GM19372 (cell line): ENCODE measurements around the gene ZFPM1.

Experiments used
- ATAC-seq: cut with Tn5 transposase; IDR thresholded peaks from one replicate; pipeline ENCODE4 v1.9.1; 2021; ENCODE audit warnings: mild to moderate bottlenecking, low read depth, moderate library complexity; ENCODE audit not compliant: unreplicated experiment

Gene ZFPM1

DNA sequence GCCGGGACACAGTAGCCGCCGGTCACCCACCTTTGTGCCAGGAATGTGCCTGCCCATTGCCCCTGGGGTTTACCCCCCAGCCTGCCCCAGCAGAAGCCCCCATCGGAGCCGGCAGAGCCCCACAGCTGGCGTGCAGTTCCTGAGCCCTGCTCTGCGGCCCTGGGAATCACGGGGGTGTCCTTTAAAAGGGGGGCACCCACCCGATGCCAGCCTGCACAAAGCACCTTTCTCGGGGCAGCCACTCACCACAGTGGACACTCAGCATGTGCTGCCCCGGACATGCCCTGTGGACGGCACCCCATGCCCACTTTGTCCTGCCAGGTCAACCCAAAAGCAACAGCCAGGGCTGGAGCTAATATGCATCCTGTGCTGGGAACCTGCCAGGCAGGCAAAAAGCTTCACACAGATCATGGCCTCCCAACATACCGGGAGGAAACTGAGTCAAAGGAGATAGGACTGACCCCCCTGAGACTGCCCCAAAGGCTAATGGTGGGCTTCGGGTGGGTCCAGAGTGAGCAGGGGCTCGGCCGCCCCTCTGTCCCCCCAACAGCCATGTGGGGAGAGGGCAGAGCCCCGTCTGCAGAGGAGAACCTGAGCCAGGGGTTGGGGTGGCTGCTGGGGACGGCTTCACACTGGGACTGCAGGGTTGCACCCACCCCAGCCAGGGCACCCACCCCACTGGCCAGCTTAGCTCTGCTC, 71.3 kb downstream of the ZFPM1 start:
- ATAC-seq = no peak

DNA sequence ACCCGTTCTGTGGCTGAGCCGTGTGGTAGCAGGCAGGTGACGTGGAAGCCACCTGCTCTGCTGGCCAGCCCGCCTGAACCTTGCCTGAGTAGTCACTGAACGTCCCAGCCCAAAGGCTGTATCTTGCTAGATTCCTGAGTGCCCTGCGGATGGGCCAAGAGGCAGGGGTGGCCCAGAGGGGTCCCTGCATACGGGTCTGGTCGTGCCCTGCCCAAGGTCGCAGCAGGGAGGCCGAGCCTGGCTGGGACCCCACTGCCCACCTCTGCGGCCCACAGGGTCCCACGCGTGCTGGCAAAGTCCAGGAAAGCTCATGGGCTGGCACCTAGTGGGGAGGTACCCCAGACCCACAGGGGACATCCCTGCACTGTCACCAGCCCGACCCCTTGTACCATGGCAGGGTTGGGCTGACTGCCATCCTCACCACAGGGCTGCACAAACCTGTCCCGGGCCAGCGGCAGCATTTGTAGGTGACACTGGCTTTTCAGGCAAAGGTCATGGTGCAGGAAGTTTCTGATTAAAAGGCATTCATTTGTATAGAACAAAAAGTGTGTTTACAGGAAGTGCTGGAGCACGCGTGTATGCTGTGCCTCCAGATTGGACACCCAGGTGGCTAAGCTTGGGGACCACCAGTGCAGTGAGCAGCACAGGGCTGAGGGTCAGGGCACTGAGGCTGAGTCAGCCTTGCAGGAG, 72.0 kb downstream of the ZFPM1 start:
- no peak for ATAC-seq

DNA sequence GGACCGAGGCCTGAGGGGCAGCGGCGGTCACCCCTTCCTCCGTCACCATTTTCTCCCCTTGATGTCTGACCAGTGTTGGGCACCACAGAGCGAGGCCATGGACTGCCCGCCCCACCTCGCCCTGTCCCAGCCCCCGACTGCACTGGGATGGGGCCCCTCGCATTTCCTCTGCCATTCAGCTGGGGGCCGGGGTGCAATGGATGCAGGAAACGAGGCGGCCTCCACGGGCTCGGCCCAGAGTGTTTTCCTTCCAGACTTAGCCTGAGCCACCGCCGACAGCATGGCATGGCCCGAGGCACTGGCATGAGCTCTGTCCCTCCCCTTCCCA, 72.5 kb downstream of the ZFPM1 start:
- no peak for ATAC-seq

DNA sequence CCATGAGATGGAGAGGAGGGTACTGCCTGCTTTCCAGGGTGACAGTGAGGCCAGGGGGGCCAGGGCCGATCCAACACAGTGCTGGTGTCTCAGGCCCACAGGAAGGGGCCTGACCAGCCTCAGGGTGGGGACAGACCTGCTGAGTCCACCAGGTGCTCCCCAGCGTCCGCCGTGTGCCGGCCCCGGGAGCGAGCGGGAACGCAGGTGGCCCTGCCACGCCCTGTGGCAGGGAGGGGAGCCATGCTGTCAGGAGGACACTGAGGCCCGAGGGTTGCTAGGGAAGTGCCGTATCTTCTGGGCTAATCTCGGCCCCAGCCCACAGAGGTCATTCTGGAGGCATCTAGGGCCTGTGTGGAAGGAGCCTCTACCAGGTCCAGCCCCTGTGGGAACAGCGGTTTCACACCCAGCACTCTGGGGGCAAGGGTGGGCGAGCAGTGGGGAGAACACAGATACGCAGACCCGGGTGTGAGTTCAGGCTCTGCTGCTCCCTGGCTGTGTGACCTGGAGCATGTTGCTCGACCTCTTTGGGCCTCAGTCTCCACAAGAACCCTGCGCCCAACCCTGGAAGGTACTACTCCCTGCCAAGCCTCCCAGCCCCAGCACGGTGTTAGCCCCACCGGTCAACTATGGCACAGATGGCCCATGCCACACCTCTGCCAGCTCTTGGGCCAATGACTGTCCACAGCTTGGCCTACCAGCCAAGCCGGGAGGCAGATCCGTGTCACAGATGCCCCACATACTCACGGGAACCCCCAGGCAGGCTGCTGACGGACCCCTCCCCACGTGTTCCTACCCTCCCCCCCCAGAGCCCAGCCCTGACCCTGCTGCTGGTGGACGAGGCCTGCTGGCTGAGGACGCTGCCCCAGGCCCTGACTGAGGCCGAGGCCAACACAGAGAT, 73.2 kb downstream of the ZFPM1 start:
- no peak for ATAC-seq

DNA sequence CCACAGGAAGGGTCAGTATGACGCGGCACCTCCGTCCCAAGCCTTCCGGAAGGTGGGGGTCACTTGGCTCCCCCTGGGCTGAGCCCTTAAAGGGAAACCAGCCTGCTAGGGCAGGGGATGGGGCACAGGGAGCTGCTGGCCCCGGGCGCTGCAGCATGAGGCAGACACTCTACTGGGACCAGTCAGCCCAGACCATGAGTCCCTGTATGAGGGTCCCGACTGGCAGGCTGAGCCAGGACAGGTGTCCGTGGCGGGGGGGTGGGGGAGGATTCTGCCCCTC, 73.8 kb downstream of the ZFPM1 start:
- no peak for ATAC-seq

DNA sequence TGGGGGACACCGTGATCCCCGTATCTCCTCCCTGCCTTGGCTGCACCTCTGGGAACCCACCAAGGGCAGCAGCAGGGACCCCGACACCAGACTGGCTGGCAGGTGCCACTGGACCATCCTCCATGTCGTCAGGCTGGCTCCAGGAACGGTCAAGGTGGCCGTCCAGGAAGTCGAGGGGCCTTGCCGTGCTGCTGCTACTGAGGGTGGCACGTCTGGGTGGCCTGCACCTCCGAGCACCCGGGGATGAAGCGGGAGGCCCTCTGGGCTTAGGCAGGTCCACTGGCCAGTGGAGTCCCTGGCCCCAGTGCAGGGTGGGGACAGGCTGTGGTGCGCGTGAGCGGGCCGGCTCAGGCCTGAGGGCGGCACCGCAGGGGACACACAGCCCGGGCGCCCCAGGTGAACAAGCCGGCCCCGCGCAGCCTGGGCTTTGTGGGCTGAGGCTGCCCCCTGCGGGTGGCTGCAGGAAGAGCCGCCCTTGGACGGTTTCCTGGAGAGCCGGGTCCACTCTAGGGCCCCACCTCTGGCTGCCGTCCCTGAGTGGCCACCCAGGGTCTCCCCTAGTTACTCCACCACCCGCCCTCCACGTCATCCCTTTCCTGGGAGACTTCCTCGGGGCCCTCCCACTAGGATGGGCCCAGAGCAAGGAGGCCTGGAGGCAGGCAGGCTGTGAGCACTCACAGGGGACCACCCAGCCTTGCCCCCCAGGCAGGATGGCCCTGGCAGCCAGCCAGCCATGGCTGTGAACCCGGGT, 74.3 kb downstream of the ZFPM1 start:
- no peak for ATAC-seq

DNA sequence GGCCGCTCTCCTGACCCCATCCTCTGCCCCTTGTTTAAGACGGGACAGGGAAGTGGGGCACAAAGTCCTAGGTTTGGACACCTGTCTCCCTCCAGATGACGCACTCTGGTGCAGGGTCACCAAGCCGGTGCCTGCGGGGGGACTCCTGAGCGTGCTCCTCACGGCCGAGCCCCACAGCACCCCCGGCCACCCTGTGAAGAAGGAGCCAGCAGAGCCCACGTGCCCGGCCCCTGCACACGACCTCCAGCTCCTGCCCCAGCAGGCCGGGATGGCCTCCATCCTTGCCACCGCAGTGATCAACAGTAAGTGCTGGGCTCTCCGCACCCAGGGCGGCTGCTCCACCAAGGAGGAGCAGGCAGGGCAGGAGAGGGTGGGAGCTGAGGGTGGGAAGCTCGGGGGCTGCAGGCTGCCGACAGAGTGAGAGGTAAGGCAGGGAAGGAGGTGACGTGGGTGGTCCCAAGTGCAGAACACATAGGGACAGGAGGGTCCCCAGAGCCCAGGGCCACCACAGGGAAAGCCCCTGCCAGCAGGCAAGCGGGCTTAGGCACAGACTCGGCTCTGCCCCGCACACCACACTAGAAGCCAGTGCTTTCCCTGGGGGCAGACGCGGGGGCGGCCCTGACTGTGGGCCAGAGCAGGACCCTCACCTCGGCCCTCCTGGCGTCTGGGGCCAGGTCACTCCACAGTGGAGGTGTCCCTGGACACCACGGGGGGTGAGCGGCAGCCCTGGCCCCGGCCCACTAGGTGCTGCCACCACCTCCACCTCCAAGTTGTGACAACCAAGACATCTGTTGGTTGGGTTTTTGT, 75.1 kb downstream of the ZFPM1 start:
- ATAC-seq = no peak

DNA sequence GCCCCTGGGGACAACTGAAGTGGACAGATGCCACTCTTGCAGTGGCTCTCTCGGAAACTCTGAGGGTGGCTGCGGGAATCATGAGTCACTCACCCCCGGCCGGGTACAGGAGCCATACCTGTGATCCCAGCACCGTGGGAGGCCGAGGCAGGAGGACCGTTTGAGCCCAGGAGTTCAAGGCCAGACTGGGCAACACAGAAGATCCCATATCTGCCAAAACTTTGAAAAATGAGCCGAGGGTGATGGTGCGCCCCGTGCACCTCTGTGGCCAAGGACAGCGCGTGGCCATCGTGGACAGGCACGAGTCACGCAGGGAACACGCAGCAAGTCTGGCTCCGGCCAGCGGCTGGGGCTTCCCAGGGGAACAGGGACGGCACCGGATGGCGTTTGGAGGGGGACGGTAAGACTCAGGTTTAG, 75.8 kb downstream of the ZFPM1 start:
- ATAC-seq = no peak

DNA sequence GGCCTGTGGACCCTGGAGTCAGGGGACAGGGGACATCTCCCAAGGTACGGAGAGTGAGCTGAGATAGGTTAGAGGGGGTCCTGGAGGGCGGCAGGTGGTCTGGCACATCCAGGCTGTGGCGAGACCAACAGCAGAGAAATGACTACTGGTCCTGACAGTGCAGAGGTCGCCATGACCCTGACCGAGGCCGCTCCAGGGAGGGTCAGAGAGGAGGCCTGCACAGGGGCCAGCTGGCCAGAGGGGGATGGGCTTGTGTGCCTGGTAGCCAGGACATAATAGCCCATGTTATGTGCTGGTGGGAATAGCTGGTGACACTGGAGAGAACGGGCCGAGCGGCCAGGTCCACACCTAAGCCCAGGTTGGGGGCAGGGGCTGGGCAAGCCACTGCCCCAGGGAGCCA, 76.5 kb downstream of the ZFPM1 start:
- ATAC-seq = no peak

DNA sequence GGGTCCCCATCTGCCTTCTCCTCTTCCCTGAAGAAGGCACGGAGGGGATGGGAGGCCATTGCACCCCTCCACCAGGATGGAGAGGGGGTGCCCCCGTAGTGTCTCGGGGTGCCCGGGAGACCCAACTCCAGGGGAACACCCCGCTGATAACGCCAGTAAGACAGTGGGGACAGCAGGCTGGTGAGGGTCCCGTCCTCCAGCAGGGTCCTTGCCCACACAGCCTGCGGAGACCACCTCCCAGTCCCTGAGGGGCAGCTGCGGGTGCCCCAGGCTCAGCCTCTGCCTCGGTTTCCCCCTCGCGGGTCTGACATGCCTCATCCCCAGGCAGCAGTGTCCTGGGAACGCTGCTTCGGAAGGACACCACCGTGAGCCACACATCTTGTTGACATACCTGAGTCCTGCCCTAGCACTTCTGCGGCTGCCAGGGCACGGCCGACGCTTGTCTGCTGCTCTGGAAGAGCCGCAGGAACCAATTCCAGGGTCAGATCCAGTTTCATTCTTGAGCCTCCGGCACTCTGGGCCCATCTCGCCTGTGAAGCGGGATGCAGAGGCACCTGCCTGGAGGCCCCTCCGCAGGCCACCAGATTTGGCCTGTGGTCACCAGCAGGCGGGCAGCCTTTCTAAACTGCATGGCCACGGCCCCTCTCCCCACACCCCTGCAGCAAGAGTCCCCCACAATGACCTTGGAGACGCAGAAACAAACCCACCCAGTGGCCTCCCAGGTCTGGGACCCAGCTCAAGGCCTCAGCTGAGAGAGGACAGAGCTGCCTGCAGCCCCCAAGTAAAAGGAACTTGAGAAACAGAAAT, 77.2 kb downstream of the ZFPM1 start:
- ATAC-seq = no peak

DNA sequence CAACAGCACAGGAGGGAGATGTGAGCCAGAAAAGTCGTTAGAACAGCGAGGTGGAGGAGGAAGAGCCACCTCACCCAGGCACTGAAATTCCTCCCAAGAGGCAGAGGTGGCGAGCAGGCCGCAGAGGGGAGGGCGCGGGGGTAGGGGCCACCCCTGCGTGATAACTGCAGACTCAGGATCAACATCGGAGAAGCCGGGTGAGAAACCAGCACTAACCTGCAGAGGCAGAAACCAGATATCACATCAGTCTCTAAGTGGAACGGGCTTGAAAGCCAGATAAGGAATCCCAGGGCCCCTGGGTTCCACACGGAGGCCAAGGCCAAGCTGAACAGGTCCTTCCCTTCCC, 77.8 kb downstream of the ZFPM1 start:
- ATAC-seq = no peak

DNA sequence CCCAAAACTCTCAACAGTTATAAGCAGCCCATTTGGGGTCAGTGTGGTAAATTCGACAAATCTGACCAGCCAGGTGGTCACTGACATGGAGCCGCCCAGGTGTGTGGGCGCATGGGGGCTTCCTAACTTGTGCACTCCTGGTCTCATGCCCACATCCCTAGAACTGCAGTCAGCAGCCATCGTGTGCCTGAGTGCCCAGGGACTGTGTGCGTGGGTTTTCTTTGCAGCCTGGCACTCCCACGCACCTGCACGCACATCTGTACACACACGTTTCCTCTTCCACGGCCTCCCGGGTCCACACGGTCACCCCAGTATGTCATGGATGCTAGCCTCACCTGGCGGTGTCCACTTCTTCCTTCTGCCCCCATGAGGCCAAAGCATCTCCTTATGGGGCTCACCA, 78.3 kb downstream of the ZFPM1 start:
- ATAC-seq = no peak

DNA sequence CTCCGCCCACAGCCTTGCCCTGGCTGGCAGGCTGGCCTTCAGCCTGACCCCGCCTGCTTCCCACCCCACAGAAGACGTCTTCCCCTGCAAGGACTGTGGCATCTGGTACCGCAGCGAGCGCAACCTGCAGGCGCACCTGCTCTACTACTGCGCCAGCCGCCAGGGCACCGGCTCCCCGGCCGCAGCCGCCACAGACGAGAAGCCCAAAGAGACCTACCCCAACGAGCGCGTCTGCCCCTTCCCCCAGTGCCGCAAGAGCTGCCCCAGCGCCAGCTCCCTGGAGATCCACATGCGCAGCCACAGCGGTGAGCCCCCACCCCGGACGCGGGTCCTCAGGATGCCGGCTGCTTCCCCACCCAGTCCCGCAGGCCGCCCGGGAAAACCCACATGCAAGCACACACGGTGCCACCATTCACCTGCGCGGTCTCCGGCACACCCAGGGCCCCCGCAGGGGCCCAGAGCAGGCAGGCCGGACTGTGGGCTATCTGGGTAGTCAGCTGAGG, 78.9 kb downstream of the ZFPM1 start:
- no peak for ATAC-seq

DNA sequence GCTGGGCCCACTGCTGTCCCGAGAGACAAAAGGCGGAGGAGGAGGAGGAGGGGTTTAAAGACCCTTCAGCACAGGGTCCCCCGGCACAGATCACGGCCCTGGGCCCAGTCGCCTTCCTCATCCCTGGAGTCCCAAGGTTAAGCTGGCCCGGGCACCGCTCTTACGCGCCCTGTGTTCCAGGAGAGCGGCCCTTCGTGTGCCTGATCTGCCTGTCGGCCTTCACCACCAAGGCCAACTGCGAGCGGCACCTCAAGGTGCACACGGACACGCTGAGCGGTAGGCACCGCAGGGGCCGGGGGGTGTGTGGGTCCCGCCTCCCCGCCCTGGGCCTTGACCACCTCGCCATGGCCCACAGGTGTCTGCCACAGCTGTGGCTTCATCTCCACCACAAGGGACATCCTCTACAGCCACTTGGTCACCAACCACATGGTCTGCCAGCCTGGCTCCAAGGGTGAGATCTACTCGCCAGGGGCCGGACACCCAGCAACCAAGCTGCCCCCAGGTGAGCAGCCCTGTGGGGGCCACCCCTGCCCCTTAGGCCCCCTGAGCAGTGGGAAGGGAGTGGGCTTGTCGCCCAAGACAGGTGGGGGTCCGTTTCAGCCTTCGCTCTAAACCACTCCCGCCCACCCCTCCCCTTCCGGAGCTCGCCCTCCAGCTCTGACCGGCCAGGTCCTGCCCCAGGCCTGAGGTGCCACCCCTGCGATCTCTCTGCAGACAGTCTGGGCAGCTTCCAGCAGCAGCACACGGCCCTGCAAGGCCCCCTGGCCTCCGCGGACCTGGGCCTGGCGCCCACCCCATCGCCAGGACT, 79.6 kb downstream of the ZFPM1 start:
- no peak for ATAC-seq

DNA sequence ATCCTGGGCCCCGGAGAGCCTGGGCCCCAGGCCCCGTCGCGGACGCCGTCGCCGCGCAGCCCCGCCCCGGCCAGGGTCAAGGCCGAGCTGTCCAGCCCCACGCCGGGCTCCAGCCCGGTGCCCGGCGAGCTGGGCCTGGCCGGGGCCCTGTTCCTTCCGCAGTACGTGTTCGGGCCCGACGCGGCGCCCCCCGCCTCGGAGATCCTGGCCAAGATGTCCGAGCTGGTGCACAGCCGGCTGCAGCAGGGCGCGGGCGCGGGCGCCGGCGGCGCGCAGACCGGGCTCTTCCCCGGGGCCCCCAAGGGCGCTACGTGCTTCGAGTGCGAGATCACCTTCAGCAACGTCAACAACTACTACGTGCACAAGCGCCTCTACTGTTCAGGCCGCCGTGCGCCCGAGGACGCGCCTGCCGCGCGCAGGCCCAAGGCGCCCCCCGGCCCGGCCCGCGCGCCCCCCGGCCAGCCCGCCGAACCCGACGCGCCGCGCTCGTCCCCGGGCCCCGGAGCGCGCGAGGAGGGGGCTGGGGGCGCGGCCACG, 80.4 kb downstream of the ZFPM1 start:
- no peak for ATAC-seq

DNA sequence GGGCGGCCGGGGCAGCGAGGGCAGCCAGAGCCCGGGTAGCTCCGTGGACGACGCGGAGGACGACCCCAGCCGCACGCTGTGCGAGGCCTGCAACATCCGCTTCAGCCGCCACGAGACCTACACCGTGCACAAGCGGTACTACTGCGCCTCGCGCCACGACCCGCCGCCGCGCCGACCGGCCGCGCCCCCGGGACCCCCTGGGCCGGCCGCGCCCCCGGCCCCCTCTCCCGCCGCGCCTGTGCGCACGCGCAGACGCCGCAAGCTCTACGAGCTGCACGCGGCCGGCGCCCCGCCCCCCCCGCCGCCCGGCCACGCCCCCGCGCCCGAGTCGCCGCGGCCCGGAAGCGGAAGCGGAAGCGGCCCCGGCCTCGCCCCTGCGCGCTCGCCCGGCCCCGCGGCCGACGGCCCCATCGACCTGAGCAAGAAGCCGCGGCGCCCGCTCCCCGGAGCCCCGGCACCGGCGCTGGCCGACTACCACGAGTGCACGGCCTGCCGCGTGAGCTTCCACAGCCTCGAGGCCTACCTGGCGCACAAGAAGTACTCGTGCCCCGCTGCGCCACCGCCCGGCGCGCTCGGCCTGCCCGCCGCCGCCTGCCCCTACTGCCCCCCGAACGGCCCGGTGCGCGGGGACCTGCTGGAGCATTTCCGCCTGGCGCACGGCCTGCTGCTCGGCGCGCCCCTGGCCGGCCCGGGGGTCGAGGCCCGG, 81.0 kb downstream of the ZFPM1 start:
- peak; percentile 67 for ATAC-seq

DNA sequence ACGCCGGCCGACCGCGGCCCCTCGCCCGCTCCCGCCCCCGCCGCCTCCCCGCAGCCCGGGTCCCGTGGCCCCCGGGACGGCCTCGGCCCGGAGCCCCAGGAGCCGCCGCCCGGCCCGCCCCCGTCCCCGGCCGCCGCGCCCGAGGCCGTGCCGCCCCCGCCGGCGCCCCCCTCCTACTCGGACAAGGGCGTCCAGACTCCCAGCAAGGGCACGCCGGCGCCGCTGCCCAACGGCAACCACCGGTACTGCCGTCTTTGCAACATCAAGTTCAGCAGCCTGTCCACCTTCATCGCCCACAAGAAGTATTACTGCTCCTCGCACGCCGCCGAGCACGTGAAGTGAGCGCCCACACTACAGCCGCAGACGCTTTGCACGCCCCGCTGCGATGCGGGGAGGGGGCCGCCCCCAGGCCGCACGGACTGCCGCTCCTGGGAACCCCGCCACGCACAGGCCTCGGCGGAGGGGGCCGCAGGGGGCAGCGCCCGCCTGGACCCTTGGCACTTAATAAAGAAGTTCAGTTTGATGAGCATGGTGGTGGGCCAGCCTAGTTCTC, 81.6 kb downstream of the ZFPM1 start:
- peak; percentile 22 for ATAC-seq
